ENCODE results near the gene SLC1A6. TPM values are rescaled to one million over a fixed set of nuclear protein-coding genes. Genes with fewer than 3 reads are reported as not detected.

Gene SLC1A6
- polyA plus RNA-seq, 1 of the 3 experiments (the other 2 are of a cell fraction): not detected

GRCh38 chr19:14997981-14998380 lies 18.3 kb upstream of the SLC1A6 start:
- no peak overlapping the region for H3K9ac ChIP-seq

More at GRCh38 chr19:14997981-14998380, 18.3 kb upstream of the SLC1A6 start:
- no peak overlapping the region for H3K4me2 ChIP-seq
- no peaks in the 10 kb centered on the region for H3K36me3 ChIP-seq (replicated peaks in 1 of 2; ENCODE audit: control insufficient read depth in 1 of 2, insufficient read depth in 2 of 2, low read length in 1 of 2)
- no peak overlapping the region for H2AFZ ChIP-seq (ENCODE audit: low read depth)
- no peak for TF ChIP-seq MEF2A (IDR thresholded peaks at IDR 0.05; ENCODE audit: borderline replicate concordance, low read depth)
- TF ChIP-seq POLR2AphosphoS5 (IDR thresholded peaks at IDR 0.05; ENCODE audit: low read depth, low read length): no peak
- TF ChIP-seq FOXJ3 (CRISPR knock-in tag; IDR thresholded peaks at IDR 0.05): no peak
- no peak for TF ChIP-seq CHD2 (IDR thresholded peaks at IDR 0.05; ENCODE audit: low read length, partially characterized antibody)
- no peak for TF ChIP-seq MXI1 (IDR thresholded peaks at IDR 0.05; ENCODE audit: low read depth, low read length)
- TF ChIP-seq YY1 (IDR thresholded peaks at IDR 0.05; ENCODE audit: low read depth): no peak
- TF ChIP-seq TEAD4 (IDR thresholded peaks at IDR 0.05; ENCODE audit: borderline replicate concordance, insufficient read depth): no peak
- TF ChIP-seq REST (IDR thresholded peaks at IDR 0.05; ENCODE audit: low read depth, low read length): no peak
- TF ChIP-seq USF2 (IDR thresholded peaks at IDR 0.05; ENCODE audit: borderline replicate concordance, low read depth, low read length): no peak
- TF ChIP-seq RXRA (IDR thresholded peaks at IDR 0.05; ENCODE audit: borderline replicate concordance, low read depth): no peak
- no peak for TF ChIP-seq TCF12 (IDR thresholded peaks at IDR 0.05)
- TF ChIP-seq SMC3 (IDR thresholded peaks at IDR 0.05; ENCODE audit: low read depth, low read length): no peak
- no peak for TF ChIP-seq GATA2 (CRISPR knock-in tag; IDR thresholded peaks at IDR 0.05)
- no peak for TF ChIP-seq NFIC (IDR thresholded peaks at IDR 0.05; ENCODE audit: borderline replicate concordance)
- no peaks in the 10 kb centered on the region for H3K9me3 ChIP-seq
- H3K4me3 ChIP-seq (ENCODE audit: low read depth in 2 of 2, low read length in 1 of 2): no peak overlapping the region
- no peak overlapping the region for H3K27ac ChIP-seq (ENCODE audit: low read depth in 2 of 2, low read length in 1 of 2)
- no peaks in the 10 kb centered on the region for H4K20me1 ChIP-seq (ENCODE audit: insufficient read depth)
- H3K79me2 ChIP-seq (ENCODE audit: insufficient read depth): no peaks in the 10 kb centered on the region
- no peak for DNase-seq
- ChIA-PET CTCF (interaction anchor here (0.7 to 1.1 kb wide), 2 partner anchors 10 to 52 kb away, joined by 3 to 4 read pairs; no protein-coding TSS in a partner anchor), POLR2A (no interaction called here)
- no peaks in the 10 kb centered on the region for H3K4me1 ChIP-seq (ENCODE audit: control insufficient read depth in 1 of 2, insufficient read depth in 2 of 2, low read depth in 1 of 2, low read length in 1 of 2)
- 0% methylated on average over 1 of the region's 1 CpG for WGBS (ENCODE audit: low lambda C conversion rate)
- no peaks in the 10 kb centered on the region; the same call in 1 of the 2 replicates for H3K27me3 ChIP-seq (ENCODE audit: insufficient read depth)
- no peaks in the 10 kb centered on the region for H3K9me2 ChIP-seq
- no peaks in the 10 kb centered on the region for H3F3A ChIP-seq (replicated peaks; ENCODE audit: insufficient read depth)

Data from SK-N-SH (cell line).